Retinal pigment epithelial cell (primary cell): ENCODE measurements around the gene SMARCA2.

Experiments
- DNase-seq: peaks from one replicate; pipeline ENCODE4 v3.0.0-alpha.2; 2010; ENCODE audit warnings: low read depth
- H3K4me3 ChIP-seq: 2 replicates; pipeline ENCODE4 v1.5.1; 2011; ENCODE audit warnings: mild to moderate bottlenecking, low read length, control low read depth, moderate library complexity
- CTCF ChIP-seq: conservative IDR thresholded peaks from 2 replicates; pipeline ENCODE4 v1.5.1; 2011; ENCODE audit warnings: low read depth, low read length, control low read depth, inconsistent platforms

Gene SMARCA2

GRCh38 chr9:2066312-2067273 lies 51.4 kb downstream of the SMARCA2 start:
- no peak for DNase-seq
- no peak overlapping the region for H3K4me3 ChIP-seq
- TF ChIP-seq CTCF: no peak

- no peak for DNase-seq
- H3K4me3 ChIP-seq: no peak overlapping the region
- no peak for TF ChIP-seq CTCF
These were observed 57.7 kb downstream of the SMARCA2 start for GRCh38 chr9:2072752-2073405.

GRCh38 chr9:2082772-2083171 lies 67.6 kb downstream of the SMARCA2 start:
- TF ChIP-seq CTCF: no peak
- no peak for DNase-seq
- no peak overlapping the region for H3K4me3 ChIP-seq

- TF ChIP-seq CTCF: no peak
- no peak overlapping the region for H3K4me3 ChIP-seq
- no peak for DNase-seq
These were observed 68.3 kb downstream of the SMARCA2 start for GRCh38 chr9:2083479-2083878.

- no peak for TF ChIP-seq CTCF
- H3K4me3 ChIP-seq: no peak overlapping the region
- DNase-seq: no peak
These were observed 70.6 kb downstream of the SMARCA2 start for GRCh38 chr9:2085716-2086115.

GRCh38 chr9:2086116-2086515 lies 71.0 kb downstream of the SMARCA2 start:
- no peak overlapping the region for H3K4me3 ChIP-seq
- DNase-seq: no peak
- no peak for TF ChIP-seq CTCF
